Smooth muscle cell (in vitro differentiated cells): ENCODE data around the gene IFNLR1. TPM values are rescaled to one million over a fixed set of nuclear protein-coding genes. Genes with fewer than 3 reads are reported as not detected.

ENCODE experiments used
- DNase-seq: peaks from one replicate; lab custom pipeline; 2025; ENCODE audit not compliant: unreplicated experiment; lab: John Stamatoyannopoulos, UW
- H2AFZ ChIP-seq: fragments of 200-600 bp; sonication (generic); 2 replicates; pipeline ENCODE4 v1.6.0; 2016; ENCODE audit warnings: antibody characterized with exemption, low read depth, mild to moderate bottlenecking
- H3F3A ChIP-seq: fragments of 200-600 bp; sonication (generic); 2 replicates; pipeline ENCODE4 v1.6.0; 2017; ENCODE audit warnings: antibody characterized with exemption, low read depth
- H3K27ac ChIP-seq: fragments of 200-600 bp; sonication (generic); 2 replicates; pipeline ENCODE4 v1.5.1; 2016; ENCODE audit warnings: low read depth, mild to moderate bottlenecking
- H3K27me3 ChIP-seq: fragments of 200-600 bp; sonication (generic); 2 replicates; pipeline ENCODE4 v1.6.1; 2016; ENCODE audit warnings: low read depth, mild to moderate bottlenecking
- H3K36me3 ChIP-seq: fragments of 200-600 bp; sonication (generic); 2 replicates; pipeline ENCODE4 v1.5.1; 2016; ENCODE audit warnings: low read depth
- H3K4me1 ChIP-seq: fragments of 200-600 bp; sonication (generic); 2 replicates; pipeline ENCODE4 v1.5.1; 2016; ENCODE audit warnings: low read depth
- H3K4me2 ChIP-seq: fragments of 200-600 bp; sonication (generic); 2 replicates; pipeline ENCODE4 v1.6.0; 2016; ENCODE audit warnings: mild to moderate bottlenecking
- H3K4me3 ChIP-seq: fragments of 200-600 bp; sonication (generic); 2 replicates; pipeline ENCODE4 v1.5.1; 2016; ENCODE audit warnings: mild to moderate bottlenecking
- H3K79me2 ChIP-seq: fragments of 200-600 bp; sonication (generic); 2 replicates; pipeline ENCODE4 v1.6.0; 2016; ENCODE audit warnings: low read depth, mild to moderate bottlenecking
- H3K9ac ChIP-seq: fragments of 200-600 bp; sonication (generic); 2 replicates; pipeline ENCODE4 v1.6.0; 2016; ENCODE audit warnings: low read depth
- H3K9me3 ChIP-seq: fragments of 200-600 bp; sonication (generic); replicated peaks from 2 replicates; pipeline ENCODE4 v1.5.1; 2016; ENCODE audit warnings: low read depth
- H4K20me1 ChIP-seq: fragments of 200-600 bp; sonication (generic); 2 replicates; pipeline ENCODE4 v1.6.0; 2016; ENCODE audit warnings: low read depth
- WGBS: methylation state at CpG from one replicate; pipeline ENCODE4 v1.1.7; 2016; ENCODE audit warnings: low lambda C conversion rate; 5-methylcytosine and 5-hydroxymethylcytosine counted together
- polyA plus RNA-seq: library from polyadenylated mRNA; unstranded; fragments of >200 nt; fragmentation: Nextera tagmentation; extraction: Ambion mirVana; gene quantifications from 2 replicates; pipeline ENCODE4 v1.2.1, GENCODE V29; 2016
- total RNA-seq: library from RNA; depleted of rRNA; stranded (reverse); fragments of >200 nt; gene quantifications from 2 replicates; pipeline ENCODE4 v1.2.3, GENCODE V29; 2014
- TF ChIP-seq, protein P1 (sequence below): fragments of 200-600 bp; sonication (generic); IDR thresholded peaks from 2 replicates; pipeline ENCODE4 v1.5.1; 2017; ENCODE audit warnings: borderline replicate concordance, mild to moderate bottlenecking, antibody characterized with exemption; ENCODE audit not compliant: insufficient read depth, poor library complexity, severe bottlenecking

IFNLR1 gene
- total and polyA plus RNA-seq, 2 experiments from 2014 or later: 0.25 to 0.67 TPM

DNA sequence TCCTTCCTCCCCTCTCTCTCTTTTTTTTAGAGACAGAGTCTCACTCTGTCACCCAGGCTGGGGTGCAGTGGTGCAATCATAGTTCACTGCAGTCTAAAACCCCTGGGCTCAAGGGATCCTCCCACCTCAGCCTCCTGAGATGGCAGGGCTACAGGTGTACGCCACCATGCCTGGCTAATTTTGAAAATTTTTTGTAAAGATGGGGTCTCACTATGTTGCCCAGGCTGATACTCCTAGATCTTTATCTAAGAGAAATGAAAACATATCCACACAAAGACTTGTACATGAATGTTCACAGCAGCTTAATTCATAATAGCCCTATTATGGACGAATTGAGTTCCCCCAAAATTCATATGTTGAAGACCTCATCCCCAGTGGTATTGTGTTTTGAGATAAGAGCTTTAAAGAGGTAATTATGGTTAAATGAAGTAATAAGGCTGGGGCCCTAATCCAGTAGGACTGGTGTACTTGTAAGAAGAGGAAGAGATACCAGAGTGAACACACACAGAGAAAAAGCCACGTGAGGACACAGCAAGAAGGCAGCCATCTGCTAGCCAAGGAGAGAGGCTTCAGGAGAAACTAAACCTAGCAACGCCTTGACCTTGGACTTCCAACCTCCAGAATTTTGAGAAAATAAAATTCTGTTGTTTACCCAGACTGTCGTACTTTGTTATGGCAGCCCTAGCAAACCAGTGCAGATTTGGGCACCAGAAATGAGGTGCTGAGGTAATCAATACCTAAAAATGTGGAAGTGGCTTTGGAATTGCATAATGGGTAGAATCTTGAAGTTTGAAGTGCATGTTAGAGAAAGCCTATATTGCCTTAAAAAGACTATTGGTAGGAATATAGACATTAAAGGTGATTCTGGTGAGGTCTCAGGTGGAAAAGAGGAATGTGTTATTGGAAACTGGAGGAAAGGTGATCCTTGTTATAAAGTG lies 13.2 kb downstream of the IFNLR1 start:
- Histone ChIP-seq H3K9me3 (no peaks in the 10 kb centered on the region), H3K27me3 (peaks cover 9% of the 10 kb centered on the region), H3K9ac (no peak overlapping the region), H3K4me2 (no peak overlapping the region), H4K20me1 (no peaks in the 10 kb centered on the region), H3K79me2 (no peaks in the 10 kb centered on the region), H3F3A (no peaks in the 10 kb centered on the region), H2AFZ (no peak overlapping the region), H3K27ac (no peak overlapping the region), H3K36me3 (no peaks in the 10 kb centered on the region), H3K4me1 (no peaks in the 10 kb centered on the region), H3K4me3 (no peak overlapping the region)
- no peak for DNase-seq
- 95% methylated on average over 5 of the region's 5 CpGs for WGBS
- TF ChIP-seq, protein P1, sequence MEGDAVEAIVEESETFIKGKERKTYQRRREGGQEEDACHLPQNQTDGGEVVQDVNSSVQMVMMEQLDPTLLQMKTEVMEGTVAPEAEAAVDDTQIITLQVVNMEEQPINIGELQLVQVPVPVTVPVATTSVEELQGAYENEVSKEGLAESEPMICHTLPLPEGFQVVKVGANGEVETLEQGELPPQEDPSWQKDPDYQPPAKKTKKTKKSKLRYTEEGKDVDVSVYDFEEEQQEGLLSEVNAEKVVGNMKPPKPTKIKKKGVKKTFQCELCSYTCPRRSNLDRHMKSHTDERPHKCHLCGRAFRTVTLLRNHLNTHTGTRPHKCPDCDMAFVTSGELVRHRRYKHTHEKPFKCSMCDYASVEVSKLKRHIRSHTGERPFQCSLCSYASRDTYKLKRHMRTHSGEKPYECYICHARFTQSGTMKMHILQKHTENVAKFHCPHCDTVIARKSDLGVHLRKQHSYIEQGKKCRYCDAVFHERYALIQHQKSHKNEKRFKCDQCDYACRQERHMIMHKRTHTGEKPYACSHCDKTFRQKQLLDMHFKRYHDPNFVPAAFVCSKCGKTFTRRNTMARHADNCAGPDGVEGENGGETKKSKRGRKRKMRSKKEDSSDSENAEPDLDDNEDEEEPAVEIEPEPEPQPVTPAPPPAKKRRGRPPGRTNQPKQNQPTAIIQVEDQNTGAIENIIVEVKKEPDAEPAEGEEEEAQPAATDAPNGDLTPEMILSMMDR: no peak

DNA sequence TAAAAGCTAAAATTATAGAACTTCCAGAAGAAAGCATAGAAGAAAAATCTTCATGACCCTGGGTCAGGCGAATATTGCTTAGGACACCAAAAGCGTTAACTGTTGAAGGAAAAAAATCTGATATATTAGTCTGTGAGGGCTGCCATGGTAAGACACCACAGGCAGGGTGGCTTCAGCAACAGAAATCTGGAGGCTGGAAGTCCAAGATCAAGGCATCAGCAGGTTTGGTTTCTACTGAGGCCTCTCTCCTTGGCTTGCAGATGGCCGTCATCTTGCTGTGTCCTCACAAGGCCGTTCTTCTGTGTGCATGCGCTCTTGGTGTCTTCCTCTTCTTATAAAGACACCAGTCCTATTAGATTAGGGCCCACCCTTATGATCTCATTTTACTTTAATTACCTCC lies 14.5 kb downstream of the IFNLR1 start:
- TF ChIP-seq, protein P1: no peak
- Histone ChIP-seq H3K27ac (no peak overlapping the region), H3K4me1 (no peaks in the 10 kb centered on the region), H3K9ac (no peak overlapping the region), H3K79me2 (no peaks in the 10 kb centered on the region), H4K20me1 (no peaks in the 10 kb centered on the region), H3K36me3 (no peaks in the 10 kb centered on the region), H2AFZ (no peak overlapping the region), H3K9me3 (no peaks in the 10 kb centered on the region), H3K27me3 (peaks cover 9% of the 10 kb centered on the region), H3K4me2 (no peak overlapping the region), H3F3A (no peaks in the 10 kb centered on the region), H3K4me3 (no peak overlapping the region)
- no peak for DNase-seq
- 97% methylated on average over 5 of the region's 5 CpGs for WGBS

DNA sequence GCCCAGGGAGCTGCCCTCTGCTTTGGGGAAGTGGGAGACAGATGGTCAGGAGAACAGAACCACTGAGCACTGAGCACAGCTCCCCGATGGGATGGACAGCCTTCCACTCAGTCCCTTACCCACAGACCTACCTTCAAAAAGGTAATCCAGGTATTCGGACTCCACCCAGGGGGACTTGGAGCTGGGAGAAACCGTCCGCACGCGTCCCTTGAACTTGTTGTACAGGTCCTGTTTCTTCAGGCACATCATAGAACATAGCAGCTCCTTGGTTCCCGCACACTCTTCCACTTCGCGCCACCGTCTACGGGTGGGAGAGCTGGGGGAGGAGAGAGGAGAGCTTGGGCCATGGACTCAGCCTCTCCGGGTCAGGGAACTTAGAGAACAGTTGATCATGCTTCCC lies 17.8 kb downstream of the IFNLR1 start:
- no peak overlapping the region for H3K4me3 ChIP-seq
- H4K20me1 ChIP-seq: no peaks in the 10 kb centered on the region
- WGBS: 96% methylated on average over 12 of the region's 12 CpGs
- peaks cover 3% of the 10 kb centered on the region for H3K27me3 ChIP-seq
- no peak overlapping the region for H3K9ac ChIP-seq
- H3K79me2 ChIP-seq: no peaks in the 10 kb centered on the region
- H3K27ac ChIP-seq: no peak overlapping the region
- H3K9me3 ChIP-seq: no peaks in the 10 kb centered on the region
- no peaks in the 10 kb centered on the region for H3K36me3 ChIP-seq
- TF ChIP-seq, protein P1: no peak
- H2AFZ ChIP-seq: no peak overlapping the region
- no peak for DNase-seq
- no peaks in the 10 kb centered on the region for H3F3A ChIP-seq
- no peaks in the 10 kb centered on the region for H3K4me1 ChIP-seq
- no peak overlapping the region for H3K4me2 ChIP-seq
